Measurements from ENCODE around the gene GLCE. TPM values are rescaled to one million over a fixed set of nuclear protein-coding genes. Genes with fewer than 3 reads are reported as not detected.
"Not testable (repeated sequence)": the region's sequence is repeated elsewhere in the genome, so short reads cannot be mapped to it uniquely, and the experiment has no call there.

Gene GLCE
- total RNA-seq, 2 experiments from 2014 or later = 3.8 to 4.0 TPM

DNA sequence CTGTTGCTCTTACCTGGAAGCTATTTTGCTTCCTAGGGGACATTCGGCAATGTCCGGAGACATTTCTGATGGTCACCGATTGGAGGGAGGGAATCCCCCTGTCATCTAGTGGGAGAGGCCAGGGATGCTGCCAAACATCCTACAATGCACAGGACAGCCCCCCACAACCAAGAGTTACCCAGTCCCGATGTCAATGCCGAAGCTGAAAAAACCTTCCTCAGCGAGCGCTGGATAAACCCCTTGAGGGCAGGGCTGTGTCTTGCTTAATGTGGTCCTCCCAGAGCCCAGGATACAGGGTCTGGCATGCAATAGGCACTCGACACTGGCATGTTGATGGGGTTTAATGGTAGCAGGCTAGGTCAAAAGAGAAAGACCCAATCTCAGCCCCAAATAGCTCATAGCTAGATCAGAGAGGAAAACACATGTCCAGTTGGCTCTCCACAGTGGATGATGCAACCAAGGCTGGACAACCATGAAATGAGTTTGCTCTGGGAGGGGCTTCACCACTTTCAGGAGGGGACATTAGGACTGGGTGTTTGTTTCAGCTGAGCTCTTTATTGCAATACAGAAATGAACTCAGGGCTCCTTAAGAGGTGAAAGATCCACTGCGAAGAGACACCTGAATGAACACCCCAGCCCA lies 121.8 kb downstream of the GLCE start:
- ChIA-PET POLR2A (no interaction called here), CTCF (no interaction called here)
- H3K4me3 Mint-ChIP-seq = no peak overlapping the region
- peaks cover 1% of the 10 kb centered on the region for H3K27me3 Mint-ChIP-seq
- H3K9me3 Mint-ChIP-seq = no peaks in the 10 kb centered on the region
- H3K36me3 Mint-ChIP-seq (ENCODE audit: low read depth) = no peaks in the 10 kb centered on the region
- H3K4me1 Mint-ChIP-seq = no peaks in the 10 kb centered on the region
- DNase-seq = no peak
- H3K27ac Mint-ChIP-seq = no peak overlapping the region

DNA sequence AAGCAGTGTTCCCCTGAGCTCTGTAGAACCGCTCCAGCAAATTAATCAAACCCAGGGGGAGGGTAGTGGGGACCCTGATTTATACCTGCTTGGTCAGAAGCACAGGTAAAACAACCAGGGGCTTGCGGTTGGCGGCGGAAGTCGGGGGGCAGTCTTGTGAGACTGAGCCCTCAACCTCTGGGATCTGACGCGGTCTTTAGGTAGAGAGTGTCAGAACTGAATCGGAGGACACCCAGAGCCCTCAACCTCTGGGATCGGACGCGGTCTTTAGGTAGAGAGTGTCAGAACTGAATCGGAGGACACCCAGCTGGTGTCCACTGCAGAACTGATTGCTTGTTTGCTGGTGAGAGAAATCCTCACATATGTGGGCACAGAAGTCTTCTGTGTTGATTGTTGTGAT lies 125.4 kb downstream of the GLCE start:
- ChIA-PET CTCF (no interaction called here), POLR2A (no interaction called here)
- Mint-ChIP-seq H3K27me3 (peaks cover 1% of the 10 kb centered on the region), H3K9me3 (no peaks in the 10 kb centered on the region), H3K27ac (no peak overlapping the region), H3K4me1 (no peaks in the 10 kb centered on the region), H3K36me3 (ENCODE audit: low read depth) (no peaks in the 10 kb centered on the region), H3K4me3 (no peak overlapping the region)
- no peak for DNase-seq

DNA sequence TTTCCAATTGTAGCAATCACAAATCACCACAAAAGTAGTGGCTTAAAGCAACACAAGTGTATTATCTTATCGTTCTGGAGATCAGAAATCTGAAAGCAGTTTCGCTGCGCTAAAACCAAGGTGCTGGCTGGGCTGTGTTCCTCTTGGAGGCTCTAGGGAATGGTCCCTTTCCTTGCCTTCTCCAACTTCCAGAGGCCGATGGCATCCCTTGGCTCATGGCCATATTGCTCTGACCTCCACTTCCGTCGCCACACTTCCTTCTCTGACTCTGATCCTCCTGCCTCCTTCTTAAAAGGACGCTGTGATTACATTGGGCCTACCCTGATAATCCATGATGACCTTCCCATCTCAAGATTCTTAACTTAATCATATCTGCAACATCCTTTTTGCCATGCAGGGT lies 127.6 kb downstream of the GLCE start:
- Mint-ChIP-seq H3K4me3 (no peak overlapping the region), H3K9me3 (no peaks in the 10 kb centered on the region), H3K27ac (no peak overlapping the region), H3K36me3 (ENCODE audit: low read depth) (no peaks in the 10 kb centered on the region), H3K27me3 (no peaks in the 10 kb centered on the region), H3K4me1 (no peaks in the 10 kb centered on the region)
- no peak for DNase-seq
- ChIA-PET CTCF (no interaction called here), POLR2A (no interaction called here)

DNA sequence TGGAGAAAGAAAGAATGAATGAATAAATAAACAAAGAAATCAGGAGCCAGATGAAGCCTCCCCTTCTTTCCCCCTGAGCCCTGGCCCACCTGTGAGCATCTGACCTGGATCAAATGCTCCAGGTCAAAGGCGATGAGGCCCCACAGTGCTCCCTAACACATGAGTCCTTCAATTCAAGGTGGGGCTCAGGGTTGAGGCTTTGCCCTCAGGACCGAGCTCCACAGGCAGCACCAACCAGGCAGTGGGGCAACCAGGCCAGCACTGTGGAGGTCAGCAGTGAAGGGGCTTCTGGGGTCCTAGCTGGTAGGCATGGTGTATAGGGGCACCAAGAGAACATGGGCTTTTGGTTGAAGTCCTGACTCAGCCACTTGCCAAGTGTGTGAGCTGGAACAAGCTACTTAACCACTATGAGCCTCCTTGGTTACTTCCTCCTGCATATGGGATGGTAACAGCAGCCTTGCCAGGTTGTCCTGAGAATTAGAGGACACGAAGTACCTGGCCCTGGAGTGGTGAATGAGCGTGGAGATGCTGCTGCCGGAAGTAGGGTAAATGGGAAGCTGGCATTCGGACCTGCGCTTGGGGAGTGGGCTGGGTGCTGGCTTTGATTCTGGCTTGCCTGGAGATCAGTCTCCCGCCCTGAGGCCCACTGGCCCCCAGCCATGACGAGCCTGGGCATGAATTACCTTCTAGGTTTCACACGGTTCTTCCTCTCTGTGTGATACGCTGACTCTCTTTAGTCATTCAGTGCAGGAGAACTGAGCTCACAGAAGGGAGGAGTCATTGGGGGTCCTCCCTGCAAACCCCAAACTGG lies 128.3 kb downstream of the GLCE start:
- Mint-ChIP-seq H3K27ac (no peak overlapping the region), H3K27me3 (no peaks in the 10 kb centered on the region), H3K9me3 (no peaks in the 10 kb centered on the region), H3K4me3 (no peak overlapping the region), H3K36me3 (ENCODE audit: low read depth) (no peaks in the 10 kb centered on the region), H3K4me1 (no peaks in the 10 kb centered on the region)
- ChIA-PET CTCF (no interaction called here), POLR2A (no interaction called here)
- no peak for DNase-seq

DNA sequence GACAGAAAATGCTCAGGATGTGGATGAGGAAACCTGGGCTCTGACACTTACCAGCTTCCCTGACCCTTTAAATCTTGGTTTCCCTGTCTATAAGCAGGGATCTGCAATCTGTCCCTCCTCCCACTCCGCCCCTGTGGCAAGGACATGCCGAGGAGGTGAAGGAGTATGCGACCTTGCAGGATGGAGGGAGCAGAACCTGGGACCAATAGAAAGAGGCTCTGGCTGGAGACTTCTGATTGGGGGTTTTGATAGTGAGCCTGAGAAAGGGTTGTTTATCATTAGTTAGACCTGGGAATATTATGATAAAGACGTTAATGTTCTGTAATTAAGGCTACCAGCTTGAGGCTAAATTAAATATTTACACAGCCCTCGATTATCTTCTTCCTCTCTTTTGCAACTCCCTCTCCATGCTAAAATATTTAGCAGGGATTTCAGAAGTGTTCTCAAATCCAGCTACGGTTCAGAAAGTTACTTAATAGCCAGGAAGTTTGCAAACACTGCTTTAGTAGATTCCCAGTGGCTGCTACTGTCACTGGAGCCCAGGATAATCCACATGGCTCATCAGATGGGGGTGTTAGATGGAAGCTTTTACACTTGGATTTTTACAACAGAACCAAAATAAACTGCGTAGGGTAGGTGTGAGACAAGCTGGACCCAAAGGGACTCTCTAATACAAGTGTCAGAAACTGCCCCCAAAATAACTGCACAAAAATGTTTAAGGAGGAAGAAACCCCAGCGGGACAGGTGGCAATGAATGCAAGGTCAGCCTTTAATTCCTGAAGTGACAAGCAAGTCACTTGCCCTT lies 129.1 kb downstream of the GLCE start:
- POLR2A ChIA-PET = no interaction called here
- H3K27me3 Mint-ChIP-seq = no peaks in the 10 kb centered on the region
- H3K9me3 Mint-ChIP-seq = no peaks in the 10 kb centered on the region
- no peaks in the 10 kb centered on the region for H3K36me3 Mint-ChIP-seq (ENCODE audit: low read depth)
- no peak for DNase-seq
- CTCF ChIA-PET = no interaction called here
- no peaks in the 10 kb centered on the region for H3K4me1 Mint-ChIP-seq
- H3K4me3 Mint-ChIP-seq = no peak overlapping the region
- H3K27ac Mint-ChIP-seq = no peak overlapping the region

DNA sequence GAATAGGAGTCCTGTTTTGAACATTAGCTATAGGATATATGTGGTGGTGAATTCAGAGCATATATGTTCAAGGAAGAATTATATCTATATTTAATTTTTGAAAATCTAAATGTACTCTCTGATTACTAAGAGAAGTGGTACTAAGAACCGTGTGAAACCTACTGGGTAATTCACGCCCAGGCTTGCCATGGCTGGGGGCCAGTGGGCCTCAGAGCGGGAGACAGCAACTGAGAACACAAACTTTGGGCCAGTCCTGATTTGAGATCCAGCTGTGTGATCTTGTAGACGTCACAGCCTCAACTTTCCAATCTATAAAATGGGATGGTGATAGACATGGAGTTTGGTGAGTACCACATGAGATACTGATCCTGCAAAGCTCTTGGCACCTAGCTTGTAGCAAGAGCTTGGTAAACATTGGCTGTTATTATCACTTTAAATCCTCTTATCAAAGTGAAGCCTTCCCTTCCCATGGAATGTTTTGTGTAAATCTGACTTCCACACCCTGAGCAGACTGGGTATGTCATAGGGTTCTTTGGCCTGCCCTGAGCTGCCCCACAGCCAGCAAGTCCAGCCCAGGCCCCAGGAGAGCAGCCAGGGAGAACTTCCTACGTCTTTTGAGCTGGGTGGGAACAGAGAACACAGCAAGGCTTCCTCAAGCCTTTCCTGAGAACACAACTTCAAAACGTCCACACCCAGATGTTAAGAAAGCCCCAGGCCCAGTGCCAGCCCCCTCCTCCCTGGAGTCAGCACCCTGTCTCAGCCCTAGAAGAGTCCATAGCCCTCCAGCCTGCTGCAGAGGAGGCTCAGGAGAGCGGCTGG lies 130.1 kb downstream of the GLCE start:
- Mint-ChIP-seq H3K4me1 (no peaks in the 10 kb centered on the region), H3K9me3 (no peaks in the 10 kb centered on the region), H3K36me3 (ENCODE audit: low read depth) (no peaks in the 10 kb centered on the region), H3K27me3 (peaks cover 2% of the 10 kb centered on the region), H3K27ac (no peak overlapping the region), H3K4me3 (no peak overlapping the region)
- DNase-seq = no peak
- CTCF ChIA-PET = no interaction called here
- POLR2A ChIA-PET = no interaction called here

DNA sequence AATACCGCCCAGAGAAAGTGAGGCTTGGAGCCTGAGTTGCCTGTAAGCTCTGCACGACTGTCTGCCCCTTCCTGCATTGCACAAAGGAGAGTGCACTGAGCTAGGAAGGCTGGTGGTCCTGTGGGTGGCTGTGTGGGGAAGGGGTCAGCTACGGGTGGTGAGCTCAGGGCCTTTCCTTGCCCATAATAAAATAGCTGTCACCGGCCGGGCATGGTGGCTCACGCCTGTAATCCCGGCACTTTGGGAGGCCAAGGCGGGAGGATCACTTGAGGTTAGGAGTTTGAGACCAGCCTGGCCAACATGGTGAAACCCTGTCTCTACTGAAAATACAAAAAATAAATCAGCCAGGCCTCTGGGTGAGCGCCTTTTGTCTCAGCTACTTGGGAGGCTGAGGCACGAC lies 131.2 kb downstream of the GLCE start:
- CTCF ChIA-PET = interaction anchor here (0.7 to 1.2 kb wide), 2 partner anchors 8 to 1433 kb away, joined by 3 read pairs; no protein-coding TSS in a partner anchor
- H3K9me3 Mint-ChIP-seq, POLR2A ChIA-PET: not testable (repeated sequence)

DNA sequence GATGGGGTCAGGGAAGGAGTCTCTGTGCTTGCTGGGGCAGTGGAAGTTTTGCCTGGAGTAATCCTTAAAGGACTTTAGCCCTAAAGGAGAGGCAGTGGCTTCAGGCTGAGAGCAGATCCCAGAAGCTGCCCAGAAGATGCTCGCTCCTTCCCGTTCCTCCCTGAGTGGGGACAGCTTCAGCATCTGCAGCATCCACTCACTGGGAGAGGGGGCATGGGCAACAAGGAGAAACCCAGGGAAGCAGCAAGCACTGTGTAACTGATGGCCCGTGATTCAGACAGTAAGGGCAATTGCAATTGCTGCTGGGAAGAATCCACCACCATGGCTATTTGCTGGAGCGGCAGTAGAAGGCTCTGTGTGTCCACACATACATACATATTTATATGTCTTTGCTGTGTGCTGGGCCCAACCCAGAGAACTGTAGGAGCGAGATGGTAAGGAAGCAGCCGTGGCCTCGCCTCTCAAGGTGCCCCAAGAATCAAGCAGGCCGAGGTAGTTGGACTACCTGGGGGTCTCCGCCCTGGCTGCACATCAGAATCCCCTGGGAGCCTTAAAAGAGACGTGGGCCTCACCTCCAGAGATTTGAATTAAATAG lies 132.5 kb downstream of the GLCE start:
- Mint-ChIP-seq H3K4me1 (no peaks in the 10 kb centered on the region), H3K4me3 (no peak overlapping the region), H3K9me3 (no peaks in the 10 kb centered on the region), H3K36me3 (ENCODE audit: low read depth) (no peaks in the 10 kb centered on the region), H3K27ac (no peak overlapping the region), H3K27me3 (peaks cover 19% of the 10 kb centered on the region)
- DNase-seq = no peak
- POLR2A ChIA-PET = no interaction called here
- CTCF ChIA-PET = no interaction called here

More for the DNA sequence above, 131.2 kb downstream of the GLCE start:
- H3K4me3 Mint-ChIP-seq; H3K4me1 Mint-ChIP-seq; H3K27ac Mint-ChIP-seq; H3K36me3 Mint-ChIP-seq (ENCODE audit: low read depth); H3K27me3 Mint-ChIP-seq; DNase-seq: not testable (repeated sequence)

DNA sequence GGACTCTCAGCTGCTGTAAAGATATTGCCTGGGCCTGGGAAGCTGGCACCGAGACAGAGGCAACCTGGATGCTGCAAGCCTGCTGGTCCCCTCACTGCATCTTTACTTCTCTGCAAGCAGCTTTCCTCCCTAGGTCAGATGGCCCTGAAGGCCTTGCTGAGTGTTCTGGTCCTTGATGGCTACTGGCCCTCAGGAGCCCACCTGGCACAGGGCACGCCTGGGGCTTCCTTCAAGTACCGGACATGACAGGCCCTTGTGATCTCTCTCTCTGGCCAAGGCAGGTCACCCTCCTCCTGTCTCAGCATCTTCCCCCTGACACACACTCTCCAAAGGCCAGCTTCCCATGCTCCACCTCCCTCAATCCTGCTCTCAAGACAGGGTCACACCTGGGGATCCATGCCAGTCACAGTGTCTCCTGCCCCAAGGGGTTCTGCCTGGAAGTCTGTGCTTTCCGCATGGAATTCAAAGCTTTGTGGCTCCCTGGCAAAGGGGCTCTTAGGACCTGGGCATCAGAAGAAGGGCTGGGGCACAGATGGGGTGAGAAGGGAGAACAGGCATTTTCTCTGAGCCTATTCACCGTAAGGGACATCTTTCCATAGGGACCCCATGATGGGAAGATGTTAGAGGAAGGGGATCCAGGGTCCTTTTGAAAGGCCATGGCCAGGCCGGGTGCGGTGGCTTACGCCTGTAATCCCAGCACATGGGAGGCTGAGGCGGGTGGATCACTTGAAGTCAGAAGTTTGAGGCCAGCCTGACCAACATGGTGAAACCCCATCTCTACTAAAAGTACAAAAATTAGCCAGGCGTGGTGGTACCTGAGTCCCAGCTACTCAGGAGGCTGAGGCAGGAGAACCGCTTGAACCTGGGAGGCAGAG lies 133.5 kb downstream of the GLCE start:
- H3K27ac Mint-ChIP-seq = no peak overlapping the region
- POLR2A ChIA-PET = no interaction called here

DNA sequence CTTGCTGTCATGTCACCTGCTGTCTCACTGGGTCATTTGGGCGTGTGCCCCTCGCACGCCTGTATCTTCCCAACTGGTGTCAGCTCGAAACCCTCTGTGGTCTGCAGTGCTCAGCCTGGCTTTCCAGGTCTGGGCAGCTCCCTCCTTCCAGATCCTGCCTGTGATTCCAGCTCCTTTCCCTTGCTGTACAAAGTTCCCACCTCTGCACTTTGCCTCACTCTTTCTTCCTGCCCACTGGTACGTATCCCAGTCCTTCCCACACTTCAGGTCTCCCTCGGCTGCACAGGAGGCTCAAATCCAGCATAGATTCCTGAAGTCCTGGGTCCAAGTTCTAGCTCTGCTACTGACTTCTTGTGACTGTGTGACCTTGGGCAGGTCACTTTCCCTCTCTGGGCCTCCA lies 136.2 kb downstream of the GLCE start:
- DNase-seq = no peak
- Mint-ChIP-seq H3K27ac (no peak overlapping the region), H3K4me1 (no peaks in the 10 kb centered on the region), H3K9me3 (no peaks in the 10 kb centered on the region), H3K27me3 (peaks cover 47% of the 10 kb centered on the region), H3K4me3 (no peak overlapping the region), H3K36me3 (ENCODE audit: low read depth) (no peaks in the 10 kb centered on the region)
- ChIA-PET CTCF (no interaction called here), POLR2A (no interaction called here)

More for the DNA sequence above, 133.5 kb downstream of the GLCE start:
- no peaks in the 10 kb centered on the region for H3K4me1 Mint-ChIP-seq
- CTCF ChIA-PET = no interaction called here
- no peaks in the 10 kb centered on the region for H3K9me3 Mint-ChIP-seq
- H3K36me3 Mint-ChIP-seq (ENCODE audit: low read depth) = no peaks in the 10 kb centered on the region
- no peak overlapping the region for H3K4me3 Mint-ChIP-seq
- DNase-seq = no peak
- peaks cover 25% of the 10 kb centered on the region for H3K27me3 Mint-ChIP-seq

DNA sequence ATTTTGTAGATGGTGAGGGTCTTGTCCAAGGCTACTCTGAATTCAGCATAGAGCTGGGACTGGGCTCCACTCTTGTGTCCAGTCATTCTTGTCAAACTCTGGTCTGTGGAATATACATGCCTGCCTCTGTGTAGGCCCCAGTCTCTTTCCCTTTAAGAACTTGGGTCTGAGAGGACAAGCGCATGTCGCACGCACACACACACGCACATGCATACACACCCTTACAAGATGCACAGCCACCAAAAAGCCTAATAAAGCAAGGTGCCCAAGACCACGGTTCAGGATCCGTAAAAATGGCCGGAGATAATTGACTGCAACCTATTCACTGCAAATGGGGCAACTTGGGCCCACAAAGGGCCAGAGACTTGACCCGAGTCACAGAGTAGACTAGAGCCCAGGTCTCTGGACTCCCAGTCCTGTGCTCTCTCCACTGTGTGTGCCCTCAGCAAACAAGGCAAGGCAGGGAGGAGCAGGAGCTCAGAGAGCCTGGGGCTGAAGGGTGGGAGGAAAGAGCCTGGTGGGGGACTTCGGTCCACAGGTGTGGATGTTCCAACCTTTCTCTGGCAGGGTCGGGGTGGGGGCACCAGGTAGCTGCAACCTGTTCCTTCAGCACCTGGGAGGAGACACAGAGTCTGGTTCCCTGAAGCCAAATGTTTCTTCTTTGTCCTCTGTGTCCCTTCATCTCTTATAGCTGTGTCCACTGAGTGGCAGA lies 137.4 kb downstream of the GLCE start:
- Mint-ChIP-seq H3K9me3 (no peaks in the 10 kb centered on the region), H3K36me3 (ENCODE audit: low read depth) (no peaks in the 10 kb centered on the region), H3K27me3 (peaks cover 49% of the 10 kb centered on the region), H3K4me1 (no peaks in the 10 kb centered on the region), H3K4me3 (no peak overlapping the region), H3K27ac (no peak overlapping the region)
- no peak for DNase-seq
- ChIA-PET CTCF (no interaction called here), POLR2A (no interaction called here)

DNA sequence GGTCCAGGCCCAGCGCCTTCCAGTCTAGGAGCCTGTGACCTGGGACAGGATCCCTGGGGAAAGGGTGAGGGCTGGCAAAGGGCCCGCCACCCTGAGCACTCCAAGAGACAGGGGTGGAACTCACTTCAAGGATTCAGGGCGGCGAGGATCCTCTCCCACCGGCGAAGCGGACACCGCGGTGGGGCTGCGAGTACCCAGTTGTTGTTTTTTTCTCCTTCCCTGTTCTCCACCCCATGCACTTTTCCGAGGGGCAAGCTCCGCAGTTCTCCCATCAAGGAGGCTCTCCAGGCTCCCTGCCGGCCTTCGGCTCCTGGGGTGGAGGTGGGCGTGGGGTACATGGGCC lies 137.9 kb downstream of the GLCE start:
- no peaks in the 10 kb centered on the region for H3K4me1 Mint-ChIP-seq
- H3K4me3 Mint-ChIP-seq = no peak overlapping the region
- peaks cover 49% of the 10 kb centered on the region for H3K27me3 Mint-ChIP-seq
- ChIA-PET CTCF (no interaction called here), POLR2A (no interaction called here)
- H3K36me3 Mint-ChIP-seq (ENCODE audit: low read depth) = no peaks in the 10 kb centered on the region
- H3K27ac Mint-ChIP-seq = no peak overlapping the region
- no peak for DNase-seq
- H3K9me3 Mint-ChIP-seq = no peaks in the 10 kb centered on the region

Data from activated CD4-positive, alpha-beta memory T cell treated with anti-CD3 and anti-CD28 coated beads, Interleukin-2, amount 10 ng/mL, durations not matched to agents 7 days and 5 days (primary cell).